ENCODE results near the gene HIKESHI.

- TF ChIP-seq CTCF (IDR thresholded peaks at IDR 0.05): no peak
- no peak for TF ChIP-seq POLR2AphosphoS5 (IDR thresholded peaks at IDR 0.05)
Observed at GRCh38 chr11:86255896-86256295, 46.1 kb upstream of the HIKESHI start.

Data from stomach (tissue), 4 donors.